ENCODE results near the gene POPDC2. TPM values are rescaled to one million over a fixed set of nuclear protein-coding genes. Genes with fewer than 3 reads are reported as not detected.
A peak's percentile ranks its signal among the peaks of the same experiment; 100 is the strongest.

Gene POPDC2
- total and polyA plus RNA-seq, 11 donors = 511 to 1,022 (median 768) TPM

GRCh38 chr3:119664850-119665379 is 4.5 kb upstream of the POPDC2 start:
- Histone ChIP-seq H3K27me3 (no peaks in the 10 kb centered on the region), H3K4me3 (peak overlapping the region in 1 of 12 donors; percentile 17), H3K9me3 (no peaks in the 10 kb centered on the region), H3K27ac (peak overlapping the region; percentile 75 to 99 (median 95)), H3K4me1 (peaks cover 3 to 66% (median 35%) of the 10 kb centered on the region in 12 donors), H3K36me3 (peaks cover 0 to 26% (median 16%) of the 10 kb centered on the region in 9 donors)
- DNase-seq = peak in 1 of 5 donors; percentile 24
- TF ChIP-seq, protein P1, sequence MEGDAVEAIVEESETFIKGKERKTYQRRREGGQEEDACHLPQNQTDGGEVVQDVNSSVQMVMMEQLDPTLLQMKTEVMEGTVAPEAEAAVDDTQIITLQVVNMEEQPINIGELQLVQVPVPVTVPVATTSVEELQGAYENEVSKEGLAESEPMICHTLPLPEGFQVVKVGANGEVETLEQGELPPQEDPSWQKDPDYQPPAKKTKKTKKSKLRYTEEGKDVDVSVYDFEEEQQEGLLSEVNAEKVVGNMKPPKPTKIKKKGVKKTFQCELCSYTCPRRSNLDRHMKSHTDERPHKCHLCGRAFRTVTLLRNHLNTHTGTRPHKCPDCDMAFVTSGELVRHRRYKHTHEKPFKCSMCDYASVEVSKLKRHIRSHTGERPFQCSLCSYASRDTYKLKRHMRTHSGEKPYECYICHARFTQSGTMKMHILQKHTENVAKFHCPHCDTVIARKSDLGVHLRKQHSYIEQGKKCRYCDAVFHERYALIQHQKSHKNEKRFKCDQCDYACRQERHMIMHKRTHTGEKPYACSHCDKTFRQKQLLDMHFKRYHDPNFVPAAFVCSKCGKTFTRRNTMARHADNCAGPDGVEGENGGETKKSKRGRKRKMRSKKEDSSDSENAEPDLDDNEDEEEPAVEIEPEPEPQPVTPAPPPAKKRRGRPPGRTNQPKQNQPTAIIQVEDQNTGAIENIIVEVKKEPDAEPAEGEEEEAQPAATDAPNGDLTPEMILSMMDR (IDR thresholded peaks at IDR 0.05) = no peak
- TF ChIP-seq POLR2A (IDR thresholded peaks at IDR 0.05) = no peak
- ATAC-seq = peak in 3 of 4 donors; percentile 19 to 48 (median 19)
- 34 to 53% (median 39%) methylated on average over 4 of the region's 4 CpGs for WGBS, 4 donors
- intact Hi-C loops (cut with DNase I) = loop anchor here in 1 of 10 donors (5.0 kb wide), 1 partner anchor 83 kb away; no protein-coding TSS in a partner anchor

DNA sequence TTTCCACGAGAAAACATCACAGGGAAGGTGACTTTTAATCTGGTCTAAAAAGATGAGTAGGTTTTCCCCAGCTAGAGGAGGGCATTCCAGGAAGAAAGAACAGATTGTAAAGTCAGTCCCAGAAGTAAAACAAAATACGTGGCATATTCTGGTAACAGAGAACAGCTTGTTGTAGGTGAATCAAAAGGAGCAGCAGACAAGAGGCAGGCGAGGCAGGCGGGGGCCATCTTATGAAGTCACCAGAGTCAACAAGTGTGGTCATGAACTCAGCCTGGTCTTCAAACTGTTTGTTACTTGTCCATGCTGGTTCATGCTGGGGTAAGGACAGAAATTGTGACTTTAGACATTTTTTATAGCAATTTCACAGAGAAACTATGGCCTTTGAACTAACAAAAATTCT is 4.0 kb upstream of the POPDC2 start:
- intact Hi-C loops (cut with DNase I) = loop anchor here in 1 of 10 donors (5.0 kb wide), 1 partner anchor 82 kb away; no protein-coding TSS in a partner anchor
- H3K36me3 ChIP-seq = peaks cover 0 to 20% (median 11%) of the 10 kb centered on the region in 9 donors
- ATAC-seq (no peak), DNase-seq (peak in 1 of 5 donors; percentile 39)
- H3K27me3 ChIP-seq = no peaks in the 10 kb centered on the region
- H3K4me3 ChIP-seq = no peak overlapping the region
- TF ChIP-seq POLR2A (IDR thresholded peaks at IDR 0.05) = no peak
- H3K9me3 ChIP-seq = no peaks in the 10 kb centered on the region
- H3K4me1 ChIP-seq = peaks cover 0 to 66% (median 30%) of the 10 kb centered on the region in 12 donors
- H3K27ac ChIP-seq = peak overlapping the region; percentile 75 to 99 (median 95)
- 56 to 71% (median 64%) methylated on average over 4 of the region's 4 CpGs for whole genome bisulfite sequencing, 4 donors

DNA sequence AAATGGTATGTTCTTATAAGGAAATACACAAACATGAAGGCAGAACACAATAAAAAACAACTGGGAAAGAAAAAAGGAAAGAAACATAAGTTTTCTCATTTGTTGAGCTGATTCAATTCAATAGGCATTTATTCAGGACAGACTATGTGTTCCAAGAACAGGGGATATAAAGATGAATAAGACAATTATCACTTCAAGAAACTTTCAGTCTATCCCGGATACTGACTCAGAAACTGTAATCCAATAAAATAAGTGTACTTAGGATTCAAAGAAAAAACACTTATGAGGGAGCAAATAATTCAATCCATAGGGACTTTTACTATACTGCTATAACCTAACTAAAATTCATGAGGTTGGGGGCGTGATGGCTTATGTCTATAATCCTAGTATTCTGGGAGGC is 3.5 kb upstream of the POPDC2 start:
- H3K27me3 ChIP-seq = no peaks in the 10 kb centered on the region
- peaks cover 0 to 16% (median 7%) of the 10 kb centered on the region in 9 donors for H3K36me3 ChIP-seq
- TF ChIP-seq, protein P1 (IDR thresholded peaks at IDR 0.05) = no peak
- TF ChIP-seq POLR2A (IDR thresholded peaks at IDR 0.05) = no peak
- ATAC-seq (no peak), DNase-seq (no peak)
- WGBS, 4 donors = 83 to 89% (median 86%) methylated on average over 2 of the region's 2 CpGs
- peaks cover 0 to 65% (median 29%) of the 10 kb centered on the region in 12 donors for H3K4me1 ChIP-seq
- intact Hi-C loops (cut with DNase I) = loop anchor here in 1 of 10 donors (5.0 kb wide), 1 partner anchor 82 kb away; no protein-coding TSS in a partner anchor
- H3K27ac ChIP-seq = peak overlapping the region; percentile 87 to 99 (median 96)
- no peaks in the 10 kb centered on the region for H3K9me3 ChIP-seq
- H3K4me3 ChIP-seq = no peak overlapping the region

GRCh38 chr3:119662604-119663373 is 2.4 kb upstream of the POPDC2 start:
- WGBS, 4 donors = 41 to 59% (median 48%) methylated on average over 1 of the region's 1 CpG
- H3K27me3 ChIP-seq = no peaks in the 10 kb centered on the region
- H3K36me3 ChIP-seq = peaks cover 0 to 6% (median under 1%) of the 10 kb centered on the region in 9 donors
- ATAC-seq = no peak
- peak in 1 of 5 donors; percentile 30 for DNase-seq
- peak overlapping the region; percentile 87 to 99 (median 96) for H3K27ac ChIP-seq
- intact Hi-C loops (cut with DNase I) = loop anchor here in 1 of 10 donors (5.0 kb wide), 1 partner anchor 80 kb away; no protein-coding TSS in a partner anchor
- H3K4me1 ChIP-seq = peaks cover 0 to 70% (median 29%) of the 10 kb centered on the region in 12 donors
- H3K4me3 ChIP-seq = peak overlapping the region in 3 of 12 donors; percentile 14 to 22 (median 18)
- H3K9me3 ChIP-seq = no peaks in the 10 kb centered on the region
- TF ChIP-seq, protein P1 (IDR thresholded peaks at IDR 0.05) = peak in 4 of 12 donors; percentile 8 to 23 (median 17)
- TF ChIP-seq POLR2A (IDR thresholded peaks at IDR 0.05) = peak in 1 of 2 donors; percentile 22
